Measurements from ENCODE around the gene FAM118B. TPM values are rescaled to one million over a fixed set of nuclear protein-coding genes. Genes with fewer than 3 reads are reported as not detected.

FAM118B gene
- total and polyA plus RNA-seq, 2 of the 8 experiments (the other 6 are each of a cell fraction or from before 2014, with no cell fraction given) = 25.3 to 48.3 TPM

GRCh38 chr11:126164781-126165180, 46.8 kb upstream of the FAM118B start:
- Histone ChIP-seq H2BK120ac (replicated peaks; ENCODE audit: low read depth, low read length) (no peak overlapping the region), H3K9me3 (ENCODE audit: insufficient read depth in 2 of 2, low read depth in 1 of 2, low read length in 1 of 2) (no peaks in the 10 kb centered on the region), H4K5ac (ENCODE audit: insufficient read length, low read depth, low read length) (no peak overlapping the region), H3K18ac (ENCODE audit: extremely low read depth, low read length) (no peak overlapping the region), H3K4me3 (ENCODE audit: extremely low read depth in 1 of 4, insufficient read depth in 2 of 4, low read depth in 3 of 4, low read length in 4 of 4) (no peak overlapping the region), H4K91ac (replicated peaks; ENCODE audit: insufficient read length, low read length) (no peak overlapping the region), H2BK20ac (ENCODE audit: low read length) (no peak overlapping the region), H3K23ac (ENCODE audit: insufficient read length) (no peak overlapping the region), H2BK12ac (ENCODE audit: low read depth, low read length) (no peak overlapping the region), H2AK5ac (ENCODE audit: low read depth, low read length) (no peak overlapping the region), H3K56ac (replicated peaks; ENCODE audit: insufficient read length, low read depth, low read length) (no peak overlapping the region), H3K79me1 (ENCODE audit: low read depth, low read length) (no peaks in the 10 kb centered on the region), H2BK15ac (ENCODE audit: low read length) (no peak overlapping the region), H2BK5ac (ENCODE audit: low read depth, low read length) (no peak overlapping the region), H3K4me1 (replicated peaks in 1 of 4; ENCODE audit: control insufficient read depth in 3 of 4, insufficient read depth in 4 of 4, low read length in 3 of 4) (peaks cover 11 to 26% (median 18%) of the 10 kb centered on the region in 4 experiments), H4K20me1 (replicated peaks in 1 of 2; ENCODE audit: control insufficient read depth in 1 of 2, insufficient read depth in 2 of 2, low read length in 2 of 2) (no peaks in the 10 kb centered on the region), H3K23me2 (ENCODE audit: low read depth, low read length) (no peaks in the 10 kb centered on the region; the same call in 1 of the 2 replicates), H3K27ac (ENCODE audit: low read depth, low read length) (no peak overlapping the region), H4K8ac (ENCODE audit: extremely low read depth, insufficient read depth, low read length) (no peak overlapping the region), H3K27me3 (replicated peaks in 1 of 4; ENCODE audit: control insufficient read depth in 3 of 4, extremely low read depth in 1 of 4, insufficient read depth in 3 of 4, low read length in 3 of 4) (no peaks in the 10 kb centered on the region; a peak in 1 of 7 replicates), H3K4ac (replicated peaks; ENCODE audit: insufficient read length, low read depth, low read length) (no peak overlapping the region), H3K9ac (replicated peaks in 1 of 4; ENCODE audit: extremely low read depth in 1 of 4, low read depth in 3 of 4, low read length in 3 of 4) (no peak overlapping the region), H3K36me3 (ENCODE audit: control insufficient read depth in 2 of 4, insufficient read depth in 4 of 4, low read length in 3 of 4) (no peaks in the 10 kb centered on the region), H3K4me2 (ENCODE audit: insufficient read depth in 1 of 2, low read depth in 2 of 2, low read length in 2 of 2) (no peak overlapping the region), H2AFZ (ENCODE audit: low read length) (no peak overlapping the region), H3K79me2 (ENCODE audit: control insufficient read depth in 1 of 2, insufficient read depth in 2 of 2, low read length in 2 of 2) (no peaks in the 10 kb centered on the region), H3K14ac (ENCODE audit: insufficient read length) (no peak overlapping the region)
- WGBS, 2 experiments (ENCODE audit: extremely low coverage in 1 of 2, insufficient coverage in 1 of 2, insufficient read length in 1 of 2, insufficient replicate concordance in 2 of 2, low coverage in 1 of 2, low lambda C conversion rate in 2 of 2, missing lambda C conversion rate in 1 of 2) = 90% methylated on average over 7 of the region's 8 CpGs; no CpG with 5 or more reads in 1 of the 2 experiments
- FAIRE-seq (no peak), DNase-seq (ENCODE audit: low read depth in 1 of 2, low spot score in 2 of 2) (no peak)
- CTCF ChIA-PET (ENCODE audit: partially characterized antibody) = interaction anchor here (1.1 to 1.8 kb wide), 2 partner anchors 29 to 50 kb away, joined by 3 to 5 read pairs; no protein-coding TSS in a partner anchor
- POLR2A ChIA-PET (ENCODE audit: partially characterized antibody) = interaction anchor here (0.7 kb wide), 1 partner anchor 9 kb away, joined by 3 read pairs; no protein-coding TSS in a partner anchor
- TF ChIP-seq JUN (IDR thresholded peaks at IDR 0.05; ENCODE audit: low read depth, low read length) (no peak), HDAC6 (IDR thresholded peaks at IDR 0.05; ENCODE audit: low read depth, low read length) (no peak), SRF (IDR thresholded peaks at IDR 0.05; ENCODE audit: low read depth, low read length) (no peak), GTF2F1 (IDR thresholded peaks at IDR 0.05; ENCODE audit: borderline replicate concordance, low read depth, low read length) (no peak), JUND (IDR thresholded peaks at IDR 0.05; ENCODE audit: low read length) (no peak), HDAC2 (IDR thresholded peaks at IDR 0.05; ENCODE audit: borderline replicate concordance in 1 of 2, low read depth in 2 of 2, low read length in 2 of 2) (no peak), KDM5A (IDR thresholded peaks at IDR 0.05; ENCODE audit: low read length) (no peak), RAD21 (IDR thresholded peaks at IDR 0.05 in 1 of 2, conservative IDR thresholded peaks at IDR 0.05 in 1 of 2; ENCODE audit: low read depth in 2 of 2, low read length in 2 of 2) (no peak), POU5F1 (IDR thresholded peaks at IDR 0.05; ENCODE audit: low read depth, low read length) (no peak), FOSL1 (IDR thresholded peaks at IDR 0.05; ENCODE audit: insufficient read depth, low read depth, low read length) (no peak), KDM4A (IDR thresholded peaks at IDR 0.05; ENCODE audit: low read depth, low read length, severe bottlenecking) (no peak), SIN3A (conservative IDR thresholded peaks at IDR 0.05 in 1 of 2, IDR thresholded peaks at IDR 0.05 in 1 of 2; ENCODE audit: low read depth in 1 of 2, low read length in 2 of 2) (no peak)
